GM21526 (cell line): ENCODE measurements around the gene DOCK4.
"Not testable (repeated sequence)": the region's sequence is repeated elsewhere in the genome, so short reads cannot be mapped to it uniquely, and the experiment has no call there.

ENCODE experiments used
- ATAC-seq: cut with Tn5 transposase; IDR thresholded peaks from one replicate; pipeline ENCODE4 v1.9.1; 2021; ENCODE audit warnings: moderate library complexity; ENCODE audit not compliant: unreplicated experiment, low FRiP score

The DOCK4 gene

DNA sequence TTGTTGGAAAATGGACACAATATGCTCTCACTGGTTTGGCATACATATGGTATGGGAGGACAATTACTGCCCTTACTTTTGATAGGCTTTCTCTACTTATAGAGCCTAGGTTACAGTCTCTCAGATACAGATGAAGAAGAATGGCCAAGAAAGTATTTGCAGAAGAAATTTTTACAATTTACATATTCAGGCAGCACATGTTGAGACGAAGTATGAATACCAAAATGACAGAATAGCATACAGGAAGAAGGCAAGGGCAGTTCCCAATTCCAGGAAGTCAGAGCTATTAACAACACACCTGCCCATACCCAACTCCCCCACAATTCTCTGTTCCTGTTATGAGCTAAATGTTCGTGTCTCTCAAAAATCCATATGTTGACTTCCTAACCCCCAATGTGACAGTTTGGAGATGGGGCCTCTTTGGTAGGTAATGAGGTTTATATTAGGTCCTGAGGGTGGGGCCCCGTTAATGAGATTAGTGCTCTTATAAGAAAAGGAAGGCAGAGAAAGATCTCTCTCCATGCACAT, 67.8 kb downstream of the DOCK4 start:
- no peak for ATAC-seq

DNA sequence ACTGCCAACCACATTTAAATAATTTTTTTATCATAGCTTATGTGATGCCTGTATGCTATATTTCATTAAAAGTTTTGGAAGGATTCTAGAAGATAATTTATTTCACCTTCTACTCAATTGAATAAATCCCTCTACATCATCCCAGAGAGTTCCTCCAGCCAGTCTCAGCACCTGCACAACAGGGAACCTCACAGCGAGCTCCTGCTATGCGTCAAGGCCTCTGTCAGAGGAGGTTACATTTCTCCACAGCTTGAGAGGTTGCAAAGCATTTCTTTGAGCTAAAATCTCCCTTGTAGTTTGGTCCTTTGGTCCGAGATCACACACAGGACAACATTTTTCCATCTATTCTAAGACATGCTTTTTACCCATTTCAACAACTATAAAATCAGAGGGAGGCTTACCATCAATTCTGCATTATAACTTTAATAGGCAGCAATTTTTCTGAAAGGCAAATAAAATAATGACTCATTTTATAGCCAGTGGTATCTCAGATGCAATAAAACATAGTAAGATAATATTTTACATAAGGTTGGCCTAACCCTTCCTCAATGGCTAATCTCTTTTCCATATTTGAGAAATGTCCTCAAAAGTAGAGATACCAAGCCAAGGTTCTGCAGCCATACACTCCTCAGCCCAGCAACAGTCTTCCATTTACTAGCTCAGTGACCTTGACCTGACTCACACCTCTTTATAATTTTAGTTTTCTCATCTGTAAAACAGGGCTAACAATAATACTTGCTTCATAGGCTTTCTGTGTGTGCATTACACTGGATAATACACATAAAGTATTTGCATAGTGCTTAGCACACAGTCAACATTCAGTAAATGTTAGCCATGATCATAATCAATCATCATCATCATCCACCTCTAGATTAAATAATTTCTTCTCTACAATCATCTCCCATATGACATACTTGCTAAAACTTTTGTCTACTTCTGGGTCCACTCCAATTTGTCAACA, 68.8 kb downstream of the DOCK4 start:
- ATAC-seq = no peak

DNA sequence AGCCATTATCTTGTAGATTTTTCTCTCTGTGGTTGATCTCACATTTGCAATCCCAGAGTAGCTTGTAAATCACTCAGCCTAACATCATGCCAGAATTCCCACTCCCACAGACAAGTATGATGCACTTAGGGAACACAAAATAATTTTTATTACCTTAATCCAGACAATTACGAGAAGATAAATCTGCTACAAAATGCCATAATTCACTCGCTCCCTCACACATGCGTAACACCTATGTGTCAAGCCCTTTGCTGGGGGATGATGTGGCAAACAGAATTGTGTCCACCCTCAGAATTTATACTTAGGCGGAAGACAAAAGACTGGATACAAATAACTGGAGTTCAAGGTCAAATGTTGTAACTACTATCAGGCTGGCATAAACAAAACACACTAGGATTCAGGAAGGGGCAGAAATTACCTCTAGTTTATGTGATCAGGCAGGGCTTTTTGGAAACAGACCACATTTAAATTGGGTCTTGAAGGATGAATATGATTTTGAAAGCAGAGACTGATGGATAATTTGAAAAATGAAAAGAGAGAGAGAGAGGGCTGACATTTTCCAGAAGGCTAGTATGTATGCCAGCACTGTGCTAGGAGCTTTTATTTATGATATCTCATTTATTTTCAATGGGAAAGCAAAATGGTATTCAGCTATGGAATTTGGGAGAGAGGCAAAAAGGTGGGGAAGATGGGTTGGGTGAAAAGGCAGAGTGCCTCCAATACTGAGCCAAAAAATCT, 69.8 kb downstream of the DOCK4 start:
- ATAC-seq = no peak

DNA sequence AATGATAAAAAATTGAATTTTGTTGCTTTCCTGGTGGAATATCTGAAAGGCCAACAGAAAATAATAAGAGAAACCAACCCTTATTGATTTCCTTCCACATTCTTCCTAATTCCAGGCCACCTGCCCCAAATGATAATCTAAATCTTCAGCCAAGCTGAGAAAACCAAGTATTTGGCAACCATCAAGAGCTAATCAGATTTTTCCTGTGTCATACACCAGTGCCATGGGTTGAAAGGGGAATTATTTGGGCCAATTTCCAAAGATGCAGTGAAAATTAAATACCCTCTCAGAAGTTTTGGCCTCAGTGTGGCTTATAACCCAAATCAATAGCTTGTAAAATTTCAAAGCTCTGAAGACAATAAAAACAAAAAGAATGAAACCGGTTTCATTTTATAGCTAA, 70.4 kb downstream of the DOCK4 start:
- no peak for ATAC-seq

DNA sequence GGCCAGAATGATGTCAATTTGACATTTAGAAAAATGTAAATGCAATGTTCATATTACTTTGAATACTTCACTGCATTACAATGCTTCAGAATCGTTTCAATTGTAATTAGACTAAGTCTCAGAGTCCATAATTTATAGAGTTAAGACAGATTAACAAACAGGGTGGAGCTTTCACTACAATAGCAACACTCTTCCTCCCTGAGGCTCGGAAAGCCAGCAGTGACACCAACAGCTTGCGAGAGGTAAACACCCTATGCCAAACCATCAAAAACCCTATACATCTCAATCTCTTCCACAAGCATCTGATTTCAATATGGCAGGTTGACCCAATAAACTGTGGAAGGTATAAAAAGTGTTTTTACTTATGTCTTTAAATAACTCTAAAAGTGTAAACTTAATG, 72.2 kb downstream of the DOCK4 start:
- no peak for ATAC-seq

DNA sequence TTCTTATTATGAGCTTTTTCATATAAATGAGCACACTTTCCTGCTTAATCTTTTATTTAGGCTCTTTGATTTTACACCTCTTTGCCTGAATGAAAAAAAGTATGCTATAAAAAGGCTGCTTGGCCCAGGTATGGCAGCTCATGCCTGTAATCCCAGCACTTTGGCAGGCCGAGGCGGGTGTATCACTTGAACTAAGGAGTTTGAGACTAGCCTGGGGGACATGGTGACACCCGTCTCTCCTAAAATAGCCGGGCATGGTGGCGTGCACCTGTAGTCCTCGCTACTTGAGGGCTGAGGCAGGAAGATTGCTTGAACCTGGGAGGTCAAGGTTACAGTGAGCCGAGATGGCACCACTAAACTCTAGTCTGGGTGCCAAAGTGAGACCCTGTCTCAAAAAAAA, 72.9 kb downstream of the DOCK4 start:
- ATAC-seq = no peak

DNA sequence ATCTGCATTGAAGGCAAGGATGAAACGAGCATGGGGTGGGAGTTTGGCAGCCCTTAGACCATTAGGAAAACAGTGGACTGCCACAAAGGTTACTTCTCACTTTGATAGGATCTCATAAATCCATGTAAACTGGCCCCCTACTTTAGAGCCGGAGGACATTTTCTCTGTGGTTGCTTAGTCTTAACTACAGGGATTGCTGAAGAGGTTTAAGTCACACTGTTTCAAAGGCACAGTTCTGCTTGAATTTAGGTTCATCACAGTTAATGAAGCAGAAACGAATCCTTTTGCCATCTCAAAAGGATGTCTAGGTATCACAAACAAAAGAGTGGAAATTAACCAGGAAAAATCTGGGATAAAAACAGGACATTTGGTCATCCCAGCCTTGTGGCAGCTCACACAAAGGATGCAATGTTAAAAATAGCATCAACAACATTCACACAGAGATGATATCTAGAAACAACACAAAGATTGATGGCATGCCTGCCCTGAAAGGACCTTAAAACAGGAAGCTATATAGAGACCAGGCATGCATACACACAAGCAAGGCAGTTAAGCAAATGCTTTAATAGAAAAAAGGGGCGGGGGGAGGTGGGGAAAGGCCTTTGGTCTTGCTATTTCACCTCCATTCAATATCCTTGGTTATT, 74.0 kb downstream of the DOCK4 start:
- ATAC-seq = no peak

DNA sequence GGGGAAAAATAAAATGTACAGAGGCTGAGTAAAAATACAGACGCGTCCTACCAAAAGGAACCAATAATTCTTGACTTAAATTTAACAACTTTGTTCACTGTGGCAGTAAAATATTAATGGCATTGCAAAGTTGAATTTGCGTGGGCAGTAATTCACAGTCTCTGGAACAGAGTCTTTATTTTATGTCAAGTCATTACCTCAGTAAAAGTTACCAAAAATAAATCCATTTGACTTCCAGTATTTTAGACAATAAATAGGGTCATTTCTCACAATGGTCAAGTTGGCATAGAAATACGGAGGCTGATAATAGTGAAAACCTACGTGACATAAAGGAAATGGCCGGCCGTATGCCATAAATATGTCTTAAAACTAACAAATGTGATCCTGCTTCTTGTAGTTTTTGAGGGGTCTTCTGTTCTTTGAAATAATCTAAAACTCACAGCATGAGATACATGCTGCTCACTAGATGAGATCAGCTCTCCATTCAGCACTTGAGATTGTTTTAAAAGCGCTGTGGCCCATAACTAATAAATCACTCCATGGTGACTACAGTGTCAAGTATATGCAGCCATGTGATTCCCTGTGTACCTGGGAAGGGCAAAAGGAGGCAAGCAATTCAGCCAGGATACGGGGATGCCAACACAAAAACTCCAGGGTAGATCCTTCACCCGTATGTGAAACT, 75.3 kb downstream of the DOCK4 start:
- ATAC-seq = no peak

DNA sequence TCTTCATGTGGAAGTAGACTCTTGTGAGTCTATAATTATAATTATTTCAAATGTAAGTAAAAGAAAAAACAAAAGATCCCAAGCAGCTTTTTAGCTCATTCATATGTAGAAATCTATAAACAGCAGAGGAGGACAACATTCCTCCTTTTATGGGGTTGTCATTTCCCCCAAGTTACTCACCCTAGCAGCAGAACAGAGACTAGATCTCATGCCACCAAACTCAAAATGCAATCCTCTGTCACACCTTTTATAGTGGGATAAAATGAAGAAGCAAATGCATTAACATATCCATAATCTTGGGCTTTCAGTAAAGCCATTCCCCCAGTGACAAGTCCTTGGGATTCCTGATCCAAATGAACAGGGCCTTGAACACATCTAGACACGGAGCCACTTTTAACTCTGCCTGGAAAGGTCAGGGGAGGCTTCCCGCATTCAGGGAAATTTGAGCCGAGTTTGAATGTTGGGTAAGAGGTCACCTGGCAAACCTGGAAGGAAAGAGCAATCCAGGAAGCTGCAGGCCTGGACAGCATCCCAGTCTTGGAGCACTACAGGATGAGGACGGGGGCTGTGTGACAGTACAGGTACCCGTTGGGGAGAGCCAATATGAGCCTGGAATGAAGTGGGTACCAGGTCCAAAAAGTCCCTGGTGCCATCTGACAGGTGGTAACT, 76.4 kb downstream of the DOCK4 start:
- no peak for ATAC-seq

DNA sequence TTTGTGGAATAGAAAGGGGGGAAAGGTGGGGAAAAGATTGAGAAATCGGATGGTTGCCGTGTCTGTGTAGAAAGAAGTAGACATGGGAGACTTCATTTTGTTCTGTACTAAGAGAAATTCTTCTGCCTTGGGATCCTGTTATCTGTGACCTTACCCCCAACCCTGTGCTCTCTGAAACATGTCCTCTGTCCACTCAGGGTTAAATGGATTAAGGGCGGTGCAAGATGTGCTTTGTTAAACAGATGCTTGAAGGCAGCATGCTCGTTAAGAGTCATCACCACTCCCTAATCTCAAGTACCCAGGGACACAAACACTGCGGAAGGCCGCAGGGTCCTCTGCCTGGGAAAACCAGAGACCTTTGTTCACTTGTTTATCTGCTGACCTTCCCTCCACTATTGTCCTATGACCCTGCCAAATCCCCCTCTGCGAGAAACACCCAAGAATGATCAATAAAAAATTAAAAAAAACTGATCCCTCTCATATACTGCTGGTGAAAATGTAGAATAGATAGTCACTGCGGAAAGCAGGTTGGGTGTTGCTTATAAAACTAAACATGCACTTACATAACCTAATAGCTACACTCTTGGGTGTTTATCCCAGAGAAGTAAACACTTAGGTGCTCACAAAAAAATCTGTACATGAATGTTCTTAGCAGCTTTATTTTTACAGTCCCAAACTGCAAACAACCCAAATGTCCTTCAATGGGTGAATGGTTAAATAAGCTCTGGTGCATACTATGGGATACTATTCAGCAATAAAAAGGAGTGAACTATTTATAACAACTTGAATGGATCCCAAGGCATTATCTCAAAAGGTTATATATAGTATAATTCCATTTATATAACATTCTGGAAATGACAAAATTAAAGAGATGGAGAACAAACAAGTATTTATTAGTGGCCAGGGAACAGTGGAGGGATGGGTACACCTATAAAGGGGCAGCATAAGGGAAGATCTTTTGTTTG, 77.5 kb downstream of the DOCK4 start:
- ATAC-seq = not testable (repeated sequence)

DNA sequence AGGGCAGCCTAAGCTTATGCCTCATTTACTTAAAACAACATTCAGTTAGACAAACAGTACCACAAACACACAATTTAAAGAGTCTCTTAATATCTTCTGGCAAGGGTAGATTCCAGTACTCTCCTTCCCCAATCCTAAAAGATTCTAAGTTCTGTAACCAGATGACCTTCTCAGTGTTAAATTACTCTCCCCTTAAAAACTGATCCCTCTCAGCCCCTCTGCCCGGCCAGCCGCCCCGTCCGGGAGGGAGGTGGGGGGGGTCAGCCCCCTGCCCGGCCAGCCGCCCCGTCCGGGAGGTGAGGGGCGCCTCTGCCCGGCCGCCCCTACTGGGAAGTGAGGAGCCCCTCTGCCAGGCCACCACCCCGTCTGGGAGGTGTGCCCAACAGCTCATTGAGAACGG, 78.2 kb downstream of the DOCK4 start:
- not testable (repeated sequence) for ATAC-seq

DNA sequence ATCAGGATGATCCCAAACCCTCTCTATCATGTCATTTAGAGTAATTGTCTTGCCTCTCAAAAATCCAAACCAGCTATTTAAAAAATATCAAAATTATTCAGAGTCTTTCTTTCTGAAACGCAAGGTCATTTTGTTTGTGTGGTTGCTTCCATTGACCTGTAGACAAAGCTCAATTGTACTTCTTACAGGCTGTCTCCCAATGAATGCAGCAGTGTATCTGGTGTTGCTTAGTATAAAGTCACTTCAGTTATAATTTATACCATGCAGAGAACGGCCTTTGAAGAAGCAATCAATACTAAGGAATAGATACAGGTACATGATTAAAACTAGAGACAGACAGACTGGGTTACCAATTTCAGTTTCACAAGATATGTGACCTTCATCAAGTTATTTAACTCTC, 80.9 kb downstream of the DOCK4 start:
- ATAC-seq = no peak

DNA sequence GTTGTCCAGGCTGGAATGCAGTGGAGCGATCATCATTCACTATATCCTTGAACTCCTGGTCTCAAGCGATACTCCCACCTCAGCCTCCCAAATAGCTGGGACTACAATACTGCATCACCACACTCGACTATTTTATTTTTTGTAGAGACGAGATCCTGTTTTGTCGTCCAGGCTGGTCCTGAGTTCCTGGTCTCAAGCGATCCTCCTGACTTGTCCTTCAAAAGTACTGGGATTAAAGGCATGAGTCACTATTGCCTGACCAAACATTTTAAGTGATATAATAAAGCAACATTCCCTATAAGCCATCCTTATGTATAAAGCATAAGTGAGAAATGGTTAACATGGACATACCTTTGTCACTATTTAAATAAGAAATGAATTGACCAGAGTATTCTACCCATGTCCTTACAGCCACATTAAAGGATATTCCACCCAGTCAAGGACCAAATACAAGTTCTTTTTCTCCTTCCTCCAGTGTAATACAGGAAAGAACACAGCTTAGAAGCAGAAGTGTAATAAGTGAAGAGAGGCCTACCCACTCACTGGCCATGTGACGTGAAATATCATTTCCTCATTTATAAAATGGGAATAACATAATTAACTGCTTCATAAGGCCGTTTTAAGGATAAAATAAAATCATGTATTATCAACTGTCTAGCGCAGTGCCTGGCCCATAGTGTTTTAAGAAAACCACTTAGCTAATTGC, 82.0 kb downstream of the DOCK4 start:
- ATAC-seq = no peak

DNA sequence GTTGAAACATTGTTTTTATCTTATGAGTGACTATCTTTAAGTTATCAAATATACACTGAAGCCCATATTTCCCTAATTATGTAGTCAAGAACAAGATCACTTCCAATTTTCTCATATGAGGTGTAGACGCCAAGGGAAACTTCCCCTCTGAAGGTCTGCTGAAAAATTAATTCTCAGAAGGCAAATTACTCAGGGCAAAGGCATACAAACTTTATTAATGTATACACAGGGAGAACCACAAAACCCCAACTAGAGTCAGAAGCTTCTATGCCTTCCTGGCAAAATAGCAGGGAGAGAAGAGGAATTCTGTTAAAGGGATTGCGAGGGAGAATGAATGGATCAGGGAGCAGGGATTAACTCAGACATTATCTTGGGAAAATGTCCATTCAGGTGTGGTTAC, 83.4 kb downstream of the DOCK4 start:
- ATAC-seq = no peak

DNA sequence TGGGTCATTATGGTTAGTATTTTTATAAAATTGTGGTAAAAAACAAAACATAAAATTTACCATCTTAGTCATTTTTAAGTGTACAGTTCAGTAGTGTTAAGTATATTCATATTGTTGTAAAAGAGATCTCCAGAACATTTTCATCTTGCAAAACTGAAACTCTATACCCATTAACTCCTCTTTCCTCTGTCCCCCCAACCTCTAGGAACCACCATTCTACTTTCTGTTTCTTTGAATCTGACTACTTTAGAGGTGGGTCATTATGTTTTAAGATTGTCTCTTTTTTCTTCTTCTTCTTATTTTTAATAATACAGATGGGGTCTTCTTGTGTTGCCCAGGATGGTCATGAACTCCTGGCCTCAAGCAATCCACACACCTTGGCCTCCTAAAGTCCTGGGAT, 84.1 kb downstream of the DOCK4 start:
- no peak for ATAC-seq

DNA sequence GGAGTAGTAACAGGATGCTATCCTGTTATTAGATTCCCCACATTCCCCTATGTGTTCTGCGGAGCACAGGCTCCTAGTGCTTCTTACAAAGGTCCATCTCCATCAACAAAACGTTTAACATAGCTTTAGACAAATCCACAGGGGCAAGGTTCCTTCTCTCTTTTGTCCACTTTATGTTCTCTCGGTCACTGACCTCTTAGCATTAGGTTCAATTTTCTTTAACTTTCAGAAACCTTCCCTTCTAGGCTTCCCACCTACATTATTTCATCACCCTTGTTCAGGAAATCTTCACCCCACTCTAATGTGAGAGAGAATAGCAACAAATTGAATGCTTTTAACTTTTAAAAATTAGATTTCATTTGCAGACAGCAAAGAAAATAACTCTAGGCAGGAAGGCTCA, 84.9 kb downstream of the DOCK4 start:
- no peak for ATAC-seq

DNA sequence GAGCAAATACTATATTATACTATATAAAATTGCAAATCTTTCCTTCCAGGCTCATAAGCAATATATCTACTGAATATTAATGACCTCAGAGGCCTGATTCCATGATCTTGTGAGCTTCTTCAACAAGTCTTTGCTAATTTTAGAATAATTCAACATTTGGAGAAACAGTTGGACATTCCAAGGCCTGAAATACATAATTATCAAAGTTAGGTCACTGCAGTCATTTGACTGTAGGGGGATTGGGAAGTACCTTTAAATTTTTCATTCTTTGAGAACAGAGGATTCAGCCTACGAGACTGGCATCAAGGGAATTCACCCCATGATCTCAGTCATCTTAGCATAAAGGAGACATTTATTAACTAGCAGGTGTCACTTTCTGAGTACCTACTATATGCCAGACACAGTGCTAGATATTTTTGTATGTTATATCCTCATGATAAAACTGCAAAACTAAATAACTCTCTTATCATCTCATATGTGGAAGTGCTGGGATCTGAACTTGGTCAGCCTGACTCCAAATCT, 85.4 kb downstream of the DOCK4 start:
- no peak for ATAC-seq
